ENCODE measurements around the gene ZNF75A.

Gene ZNF75A

GRCh38 chr16:3328104-3328503 is 22.8 kb downstream of the ZNF75A start:
- Histone ChIP-seq H3K9me3 (ENCODE audit: control insufficient read depth, insufficient read depth, low read depth, low read length) (no peaks in the 10 kb centered on the region), H3K27ac (ENCODE audit: extremely low read depth, low read depth, low read length) (no peak overlapping the region), H3K4me1 (ENCODE audit: control insufficient read depth, insufficient read depth, low read length) (no peaks in the 10 kb centered on the region), H3K36me3 (ENCODE audit: control insufficient read depth in 2 of 2, insufficient read depth in 1 of 2, low read length in 2 of 2) (no peaks in the 10 kb centered on the region), H3K4me3 (ENCODE audit: low read depth, low read length) (no peak overlapping the region)
- ChIA-PET CTCF (no interaction called here), POLR2A (no interaction called here)
- TF ChIP-seq ZNF175 (tag by site-specific recombination; IDR thresholded peaks at IDR 0.05) (no peak), GLIS2 (tag by site-specific recombination; IDR thresholded peaks at IDR 0.05) (no peak), ATF2 (tag by site-specific recombination; IDR thresholded peaks at IDR 0.05; ENCODE audit: low read depth) (no peak), ZNF76 (tag by site-specific recombination; IDR thresholded peaks at IDR 0.05; ENCODE audit: borderline replicate concordance, low read depth) (no peak), ZNF621 (tag by site-specific recombination; IDR thresholded peaks at IDR 0.05) (no peak), ZNF624 (tag by site-specific recombination; IDR thresholded peaks at IDR 0.05) (no peak), RBAK (tag by site-specific recombination; IDR thresholded peaks at IDR 0.05) (no peak), KLF10 (tag by site-specific recombination; IDR thresholded peaks at IDR 0.05) (no peak), ZNF248 (tag by site-specific recombination; IDR thresholded peaks at IDR 0.05) (no peak), ZNF664 (tag by site-specific recombination; IDR thresholded peaks at IDR 0.05) (no peak), ZNF558 (tag by site-specific recombination; IDR thresholded peaks at IDR 0.05) (no peak), ZNF350 (tag by site-specific recombination; IDR thresholded peaks at IDR 0.05) (no peak), REPIN1 (tag by site-specific recombination; IDR thresholded peaks at IDR 0.05; ENCODE audit: low read depth) (no peak), ZNF654 (tag by site-specific recombination; IDR thresholded peaks at IDR 0.05; ENCODE audit: low read depth) (no peak), SALL2 (tag by site-specific recombination; IDR thresholded peaks at IDR 0.05; ENCODE audit: borderline replicate concordance) (no peak), KLF1 (tag by site-specific recombination; IDR thresholded peaks at IDR 0.05) (no peak), SCRT2 (tag by site-specific recombination; IDR thresholded peaks at IDR 0.05) (no peak), HOXA7 (CRISPR knock-in tag; IDR thresholded peaks at IDR 0.05; ENCODE audit: borderline replicate concordance) (no peak), ZBTB48 (tag by site-specific recombination; IDR thresholded peaks at IDR 0.05) (no peak), ZNF223 (tag by site-specific recombination; IDR thresholded peaks at IDR 0.05) (no peak), ZSCAN16 (tag by site-specific recombination; IDR thresholded peaks at IDR 0.05) (no peak), ZNF777 (tag by site-specific recombination; IDR thresholded peaks at IDR 0.05; ENCODE audit: borderline replicate concordance) (no peak), ZNF335 (tag by site-specific recombination; conservative IDR thresholded peaks at IDR 0.05) (no peak), ZNF560 (tag by site-specific recombination; IDR thresholded peaks at IDR 0.05; ENCODE audit: borderline replicate concordance) (no peak), ZNF394 (tag by site-specific recombination; IDR thresholded peaks at IDR 0.05; ENCODE audit: borderline replicate concordance) (no peak), HOXC10 (CRISPR knock-in tag; IDR thresholded peaks at IDR 0.05) (no peak), ZNF707 (tag by site-specific recombination; IDR thresholded peaks at IDR 0.05) (no peak), ZNF19 (tag by site-specific recombination; IDR thresholded peaks at IDR 0.05; ENCODE audit: low read depth) (no peak), ZNF792 (tag by site-specific recombination; IDR thresholded peaks at IDR 0.05) (no peak), ZNF112 (tag by site-specific recombination; IDR thresholded peaks at IDR 0.05) (no peak), ZNF16 (tag by site-specific recombination; IDR thresholded peaks at IDR 0.05; ENCODE audit: low read depth) (no peak), ZNF843 (tag by site-specific recombination; IDR thresholded peaks at IDR 0.05) (peak; percentile 94), ZNF292 (tag by site-specific recombination; IDR thresholded peaks at IDR 0.05; ENCODE audit: borderline replicate concordance, low read depth) (no peak)
- TF ChIP-seq, protein P1, sequence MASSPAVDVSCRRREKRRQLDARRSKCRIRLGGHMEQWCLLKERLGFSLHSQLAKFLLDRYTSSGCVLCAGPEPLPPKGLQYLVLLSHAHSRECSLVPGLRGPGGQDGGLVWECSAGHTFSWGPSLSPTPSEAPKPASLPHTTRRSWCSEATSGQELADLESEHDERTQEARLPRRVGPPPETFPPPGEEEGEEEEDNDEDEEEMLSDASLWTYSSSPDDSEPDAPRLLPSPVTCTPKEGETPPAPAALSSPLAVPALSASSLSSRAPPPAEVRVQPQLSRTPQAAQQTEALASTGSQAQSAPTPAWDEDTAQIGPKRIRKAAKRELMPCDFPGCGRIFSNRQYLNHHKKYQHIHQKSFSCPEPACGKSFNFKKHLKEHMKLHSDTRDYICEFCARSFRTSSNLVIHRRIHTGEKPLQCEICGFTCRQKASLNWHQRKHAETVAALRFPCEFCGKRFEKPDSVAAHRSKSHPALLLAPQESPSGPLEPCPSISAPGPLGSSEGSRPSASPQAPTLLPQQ (tag by site-specific recombination; IDR thresholded peaks at IDR 0.05) = no peak
- TF ChIP-seq, protein P2, sequence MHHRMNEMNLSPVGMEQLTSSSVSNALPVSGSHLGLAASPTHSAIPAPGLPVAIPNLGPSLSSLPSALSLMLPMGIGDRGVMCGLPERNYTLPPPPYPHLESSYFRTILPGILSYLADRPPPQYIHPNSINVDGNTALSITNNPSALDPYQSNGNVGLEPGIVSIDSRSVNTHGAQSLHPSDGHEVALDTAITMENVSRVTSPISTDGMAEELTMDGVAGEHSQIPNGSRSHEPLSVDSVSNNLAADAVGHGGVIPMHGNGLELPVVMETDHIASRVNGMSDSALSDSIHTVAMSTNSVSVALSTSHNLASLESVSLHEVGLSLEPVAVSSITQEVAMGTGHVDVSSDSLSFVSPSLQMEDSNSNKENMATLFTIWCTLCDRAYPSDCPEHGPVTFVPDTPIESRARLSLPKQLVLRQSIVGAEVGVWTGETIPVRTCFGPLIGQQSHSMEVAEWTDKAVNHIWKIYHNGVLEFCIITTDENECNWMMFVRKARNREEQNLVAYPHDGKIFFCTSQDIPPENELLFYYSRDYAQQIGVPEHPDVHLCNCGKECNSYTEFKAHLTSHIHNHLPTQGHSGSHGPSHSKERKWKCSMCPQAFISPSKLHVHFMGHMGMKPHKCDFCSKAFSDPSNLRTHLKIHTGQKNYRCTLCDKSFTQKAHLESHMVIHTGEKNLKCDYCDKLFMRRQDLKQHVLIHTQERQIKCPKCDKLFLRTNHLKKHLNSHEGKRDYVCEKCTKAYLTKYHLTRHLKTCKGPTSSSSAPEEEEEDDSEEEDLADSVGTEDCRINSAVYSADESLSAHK (tag by site-specific recombination; IDR thresholded peaks at IDR 0.05) = peak; percentile 59; the same call in 1 of the 2 replicates
- TF ChIP-seq, protein P3, sequence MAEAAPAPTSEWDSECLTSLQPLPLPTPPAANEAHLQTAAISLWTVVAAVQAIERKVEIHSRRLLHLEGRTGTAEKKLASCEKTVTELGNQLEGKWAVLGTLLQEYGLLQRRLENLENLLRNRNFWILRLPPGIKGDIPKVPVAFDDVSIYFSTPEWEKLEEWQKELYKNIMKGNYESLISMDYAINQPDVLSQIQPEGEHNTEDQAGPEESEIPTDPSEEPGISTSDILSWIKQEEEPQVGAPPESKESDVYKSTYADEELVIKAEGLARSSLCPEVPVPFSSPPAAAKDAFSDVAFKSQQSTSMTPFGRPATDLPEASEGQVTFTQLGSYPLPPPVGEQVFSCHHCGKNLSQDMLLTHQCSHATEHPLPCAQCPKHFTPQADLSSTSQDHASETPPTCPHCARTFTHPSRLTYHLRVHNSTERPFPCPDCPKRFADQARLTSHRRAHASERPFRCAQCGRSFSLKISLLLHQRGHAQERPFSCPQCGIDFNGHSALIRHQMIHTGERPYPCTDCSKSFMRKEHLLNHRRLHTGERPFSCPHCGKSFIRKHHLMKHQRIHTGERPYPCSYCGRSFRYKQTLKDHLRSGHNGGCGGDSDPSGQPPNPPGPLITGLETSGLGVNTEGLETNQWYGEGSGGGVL (tag by site-specific recombination; IDR thresholded peaks at IDR 0.05) = 0 out of 2 replicates have a peak, but pooled peaks have one; percentile 18

All from HEK293 (cell line).